Measurements from ENCODE around the gene UGP2. TPM values are rescaled to one million over a fixed set of nuclear protein-coding genes. Genes with fewer than 3 reads are reported as not detected.

The UGP2 gene
- total and polyA plus RNA-seq, 8 donors: 30.0 to 73.4 (median 50.5) TPM

GRCh38 chr2:63866009-63866709 is 24.5 kb downstream of the UGP2 start:
- 91 to 99% methylated on average over 2 of the region's 2 CpGs for WGBS, 2 donors
- ATAC-seq (no peak), DNase-seq (no peak), FAIRE-seq (no peak)
- Histone ChIP-seq H3K9me3 (no peaks in the 10 kb centered on the region), H3K27me3 (no peaks in the 10 kb centered on the region), H3K4me3 (no peak overlapping the region), H3K4me1 (peaks cover 0 to 3% (median 3%) of the 10 kb centered on the region in 3 donors), H3K36me3 (peaks cover 0 to 8% (median 3%) of the 10 kb centered on the region in 3 donors), H3K27ac (no peak overlapping the region)
- intact Hi-C loops (cut with DNase I): loop anchor here in 1 of 3 donors (5.0 kb wide), 1 partner anchor 179 kb away; no protein-coding TSS in a partner anchor
- TF ChIP-seq CTCF (IDR thresholded peaks at IDR 0.05): no peak

- intact Hi-C loops (cut with DNase I): no loop called here
- DNase-seq (no peak), FAIRE-seq (no peak), ATAC-seq (no peak)
- 95 to 99% methylated on average over 4 of the region's 4 CpGs for WGBS, 2 donors
- H3K9me3 ChIP-seq: no peaks in the 10 kb centered on the region
- H3K4me3 ChIP-seq: no peak overlapping the region
- no peak for TF ChIP-seq CTCF (IDR thresholded peaks at IDR 0.05)
- H3K36me3 ChIP-seq: peaks cover 0 to 2% (median 0%) of the 10 kb centered on the region in 3 donors
- H3K27ac ChIP-seq: no peak overlapping the region
- H3K4me1 ChIP-seq: peaks cover 0 to 5% (median 3%) of the 10 kb centered on the region in 3 donors
- H3K27me3 ChIP-seq: no peaks in the 10 kb centered on the region
Measured at GRCh38 chr2:63870679-63871078, 29.0 kb downstream of the UGP2 start.

- 76 to 85% methylated on average over 4 of the region's 4 CpGs for WGBS, 2 donors
- Histone ChIP-seq H3K27ac (no peak overlapping the region), H3K36me3 (no peaks in the 10 kb centered on the region), H3K4me3 (no peak overlapping the region), H3K9me3 (no peaks in the 10 kb centered on the region), H3K27me3 (no peaks in the 10 kb centered on the region), H3K4me1 (peaks cover 0 to 5% (median 3%) of the 10 kb centered on the region in 3 donors)
- intact Hi-C loops (cut with DNase I): no loop called here
- DNase-seq (no peak), ATAC-seq (no peak), FAIRE-seq (no peak)
- TF ChIP-seq CTCF (IDR thresholded peaks at IDR 0.05): no peak
Measured at GRCh38 chr2:63871864-63872263, 30.2 kb downstream of the UGP2 start.

GRCh38 chr2:63872571-63873328 is 31.1 kb downstream of the UGP2 start:
- WGBS, 2 donors: 73 to 77% methylated on average over 6 of the region's 6 CpGs
- no peaks in the 10 kb centered on the region for H3K9me3 ChIP-seq
- no peaks in the 10 kb centered on the region for H3K36me3 ChIP-seq
- FAIRE-seq (no peak), ATAC-seq (no peak), DNase-seq (no peak)
- H3K27ac ChIP-seq: no peak overlapping the region
- no peak for TF ChIP-seq CTCF (IDR thresholded peaks at IDR 0.05)
- no peak overlapping the region for H3K4me3 ChIP-seq
- peaks cover 0 to 5% (median 3%) of the 10 kb centered on the region in 3 donors for H3K4me1 ChIP-seq
- intact Hi-C loops (cut with DNase I): no loop called here
- no peaks in the 10 kb centered on the region for H3K27me3 ChIP-seq

Data from pancreas (tissue), 10 donors.